Suppressor macrophage treated with lipopolysaccharide for 1 hour (primary cell): ENCODE measurements around the gene OLFML2B.

Experiments
- DNase-seq, 3 donors: peaks; one replicate each; pipeline ENCODE4 v3.0.0-alpha.2; 2020 to 2022

Gene OLFML2B

DNA sequence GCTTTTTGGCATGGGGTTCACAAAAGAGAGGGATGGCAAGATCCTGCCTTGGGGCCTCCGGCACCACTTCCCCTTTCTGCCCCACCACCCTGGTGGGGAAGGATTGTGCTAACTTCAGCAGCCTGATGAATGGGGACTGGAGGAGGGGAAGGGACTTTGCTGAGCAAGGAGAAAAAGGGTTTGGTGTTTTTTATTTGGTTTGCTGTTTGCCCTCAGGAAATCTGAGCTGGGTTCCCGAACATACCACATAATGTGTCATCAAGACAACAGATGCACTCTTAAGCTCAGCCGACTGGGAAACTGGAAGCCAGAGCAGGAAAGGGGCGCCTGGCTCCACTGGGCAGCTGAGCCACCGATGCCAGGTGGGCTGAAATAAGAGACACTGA, 19.8 kb downstream of the OLFML2B start:
- peak; percentile 87 to 90 (median 88) for DNase-seq

DNA sequence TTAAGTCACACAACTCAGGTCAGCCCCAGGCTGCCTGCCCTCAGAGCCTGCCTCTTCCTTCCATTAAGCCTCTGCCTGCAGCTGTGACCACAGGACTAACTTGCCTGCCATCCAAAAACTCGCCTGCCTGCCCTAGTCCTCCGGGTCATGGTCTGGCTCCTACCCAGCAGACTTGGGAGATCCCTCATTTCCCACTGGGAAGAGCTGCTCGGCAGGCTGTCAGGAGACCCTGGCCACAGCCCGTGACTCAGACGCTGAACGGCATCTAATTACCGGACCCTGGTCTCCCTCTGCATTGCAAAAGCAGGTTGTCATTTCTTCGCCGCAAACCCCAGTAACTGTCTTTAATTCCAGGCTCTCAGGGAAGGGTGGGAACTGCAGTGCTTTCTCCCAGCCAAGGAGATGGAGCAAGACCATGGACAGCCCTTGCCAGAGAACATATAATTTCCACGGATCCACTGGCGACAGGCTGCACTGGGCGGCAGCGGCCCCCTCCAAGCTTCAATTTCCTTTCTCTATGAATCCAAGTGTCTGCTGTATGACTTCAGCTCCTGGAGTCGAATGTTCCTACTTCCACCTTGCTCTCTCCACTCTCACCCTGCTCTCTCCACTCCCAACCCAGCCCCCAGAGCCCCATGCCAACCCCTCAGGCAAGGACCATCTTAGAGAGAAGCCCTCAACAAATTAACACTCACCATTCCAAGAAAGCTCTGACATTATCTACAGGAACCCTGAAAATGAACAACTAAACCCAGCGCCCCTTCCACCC, 20.4 kb downstream of the OLFML2B start:
- peak; percentile 69 to 78 (median 71) for DNase-seq

DNA sequence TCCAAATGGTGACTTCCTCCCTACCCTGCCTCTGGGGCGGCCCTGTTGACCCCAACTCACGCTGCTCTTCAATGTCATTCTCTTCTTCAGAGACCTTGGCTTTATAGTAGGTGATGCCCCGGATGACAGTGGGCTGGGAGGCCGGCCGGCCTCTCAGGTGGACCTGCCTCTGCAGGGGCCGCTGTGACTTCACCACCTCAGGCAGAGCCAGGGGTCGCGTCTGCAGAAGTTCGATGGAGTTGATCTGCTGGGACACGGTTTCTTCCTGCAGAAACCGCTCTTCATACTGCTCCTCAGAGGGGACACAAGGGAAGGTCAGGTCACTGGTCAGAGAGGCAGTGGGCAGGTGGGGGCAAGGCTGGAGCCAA, 23.6 kb downstream of the OLFML2B start:
- no peak for DNase-seq

DNA sequence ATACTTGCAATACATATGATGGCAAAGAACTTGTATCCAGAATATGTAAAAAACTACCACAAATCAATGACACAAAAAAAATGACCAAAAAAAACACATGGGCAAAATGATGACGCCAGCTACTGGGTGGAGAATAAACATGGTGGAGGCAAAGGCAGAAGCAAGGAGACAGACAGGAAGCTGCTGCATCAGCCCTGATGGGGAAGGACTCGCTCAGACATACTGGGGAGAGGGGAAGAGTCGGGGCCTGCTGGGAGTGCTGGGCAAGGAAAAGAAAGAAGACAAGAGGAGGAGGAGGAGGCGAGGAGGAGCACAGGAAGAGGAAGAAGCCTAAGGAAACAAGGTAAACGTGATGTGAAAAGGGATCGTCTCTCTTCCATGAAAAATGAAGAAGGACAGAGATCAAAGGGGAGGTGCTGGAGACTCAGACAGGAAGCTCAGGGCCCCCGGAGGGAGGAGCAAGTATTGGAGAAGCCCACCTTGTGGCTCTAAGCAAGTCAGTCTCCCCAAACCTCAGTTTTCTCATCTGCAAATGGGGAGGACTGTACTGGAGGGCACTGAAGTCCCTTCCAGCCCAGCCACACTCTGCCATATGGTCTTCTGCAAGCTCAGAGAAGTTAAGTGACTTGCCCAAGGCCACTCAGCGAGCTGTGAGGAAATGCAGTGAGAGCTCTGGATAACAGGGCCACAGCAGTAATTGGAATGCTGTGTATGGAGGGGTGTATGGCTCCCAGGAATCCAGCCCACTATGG, 24.2 kb downstream of the OLFML2B start:
- DNase-seq: peak; percentile 59 to 61 (median 60)

DNA sequence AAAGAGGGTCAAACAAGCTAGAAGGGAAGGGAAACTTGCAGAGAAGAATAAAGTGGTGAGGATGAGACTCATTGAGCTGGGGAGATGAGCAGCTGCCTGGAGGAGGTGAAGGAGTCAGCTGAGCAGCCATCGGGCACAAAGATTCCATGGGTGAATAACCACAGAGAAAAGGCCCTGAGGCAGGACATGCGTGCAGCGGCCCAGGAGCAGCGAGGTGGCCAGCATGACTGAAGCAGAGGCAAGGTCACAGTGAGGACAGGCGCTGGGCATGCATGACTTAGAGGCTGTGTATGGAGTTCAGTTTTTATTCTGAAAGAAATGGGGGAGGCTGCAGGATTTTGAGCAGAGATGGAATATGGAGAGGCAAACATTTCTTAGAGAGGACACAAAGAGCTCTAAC, 24.9 kb downstream of the OLFML2B start:
- DNase-seq: no peak

DNA sequence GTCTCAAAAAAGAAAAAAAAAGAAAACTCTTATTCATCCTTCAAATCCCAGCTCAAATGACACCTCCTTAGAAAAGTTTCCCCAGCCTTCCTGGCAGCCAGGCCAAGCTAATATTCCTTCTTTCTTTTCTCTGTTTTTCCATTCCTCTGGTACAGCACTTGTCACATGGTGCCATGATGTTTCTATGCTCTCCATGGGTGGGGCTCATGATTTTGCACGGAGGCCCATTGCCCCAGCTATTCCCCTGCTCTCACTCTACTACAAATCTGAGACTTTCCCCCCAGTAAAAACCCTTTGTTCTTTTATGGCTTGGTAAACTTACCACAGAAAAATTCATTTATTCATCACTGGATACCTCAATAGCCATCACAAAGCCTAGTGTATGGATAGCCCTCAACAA, 26.5 kb downstream of the OLFML2B start:
- no peak for DNase-seq

DNA sequence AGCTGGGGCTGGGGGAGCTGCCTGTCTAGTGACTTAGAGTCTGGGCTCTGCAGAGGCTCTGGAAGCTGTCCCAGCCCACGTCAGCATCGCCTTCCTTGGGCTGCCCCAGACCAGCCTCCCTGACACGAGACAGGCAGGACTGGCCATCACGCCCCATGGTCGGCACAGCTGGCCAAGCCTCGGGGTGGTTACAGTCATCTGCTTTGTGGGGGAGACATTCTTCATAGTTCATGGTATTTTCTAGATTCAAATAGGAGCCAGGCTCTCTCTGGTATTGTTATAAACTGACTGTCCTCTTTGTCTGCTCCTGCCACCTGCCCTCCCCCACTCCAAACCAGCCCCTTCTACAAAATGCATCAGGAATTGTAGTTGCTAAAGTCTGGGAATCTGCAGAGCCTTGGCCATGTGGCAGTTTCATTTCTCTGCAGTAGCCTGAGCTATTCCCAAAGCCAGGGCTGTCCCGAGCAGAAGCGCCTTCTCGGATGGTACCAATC, 29.4 kb downstream of the OLFML2B start:
- no peak for DNase-seq

DNA sequence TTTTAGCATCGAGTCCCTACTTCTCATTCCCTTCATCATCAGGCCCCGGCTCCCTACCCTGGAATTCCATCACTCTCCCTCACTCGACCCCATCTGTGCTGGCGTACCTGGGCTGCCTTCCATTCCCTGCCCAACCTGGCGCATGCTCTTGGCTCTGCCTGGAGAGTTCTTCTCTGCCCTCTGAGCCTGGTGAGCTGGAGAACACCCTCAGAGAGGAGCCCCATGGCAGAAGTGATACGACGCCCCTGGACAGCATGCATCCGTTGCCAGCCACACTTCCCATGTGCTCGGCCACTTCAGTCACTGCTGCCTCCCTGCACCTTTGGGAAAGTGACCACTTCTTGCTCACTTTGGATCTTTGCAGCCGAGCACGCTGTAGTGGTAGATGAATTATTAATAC, 30.1 kb downstream of the OLFML2B start:
- DNase-seq: no peak

DNA sequence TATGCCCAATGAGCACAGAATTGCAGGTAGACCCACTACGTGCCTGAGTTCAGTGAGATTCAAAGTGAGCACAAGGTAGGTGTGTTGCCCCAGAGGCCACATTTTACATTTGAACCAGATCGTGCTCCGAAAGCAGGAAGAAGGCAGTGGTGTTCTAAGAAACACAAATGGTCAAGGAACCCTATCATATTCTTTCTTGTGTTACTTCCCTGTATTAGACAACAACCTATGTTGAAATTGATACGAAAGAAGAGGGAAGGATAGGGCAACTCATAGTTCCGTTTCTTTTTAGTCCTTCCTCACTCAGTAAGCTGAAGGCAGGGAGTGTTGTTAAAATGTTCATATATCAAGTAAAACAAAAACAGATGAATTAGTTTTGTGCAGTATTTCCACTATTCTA, 33.9 kb downstream of the OLFML2B start:
- DNase-seq: peak; percentile 58 to 82 (median 81)

DNA sequence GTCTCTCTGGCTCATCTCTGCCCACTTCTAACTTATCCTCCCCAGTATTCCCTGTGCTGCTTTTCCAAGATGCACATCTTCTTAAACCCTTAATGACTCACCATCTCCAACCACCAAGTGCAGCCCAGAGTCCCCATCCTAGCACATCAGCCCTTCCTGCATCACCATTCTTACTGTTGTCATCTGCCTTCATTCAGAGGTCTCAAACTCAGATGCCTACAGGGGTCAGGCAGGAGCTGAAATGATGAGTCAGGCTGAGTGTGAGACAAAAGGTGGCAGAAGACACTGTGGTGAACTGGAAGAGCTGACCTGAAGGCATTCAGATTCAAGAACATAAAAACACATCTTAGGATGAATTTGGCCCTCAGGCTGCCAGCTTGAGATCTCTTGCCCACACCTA, 34.6 kb downstream of the OLFML2B start:
- DNase-seq: peak in 1 of 3 donors; percentile 25

DNA sequence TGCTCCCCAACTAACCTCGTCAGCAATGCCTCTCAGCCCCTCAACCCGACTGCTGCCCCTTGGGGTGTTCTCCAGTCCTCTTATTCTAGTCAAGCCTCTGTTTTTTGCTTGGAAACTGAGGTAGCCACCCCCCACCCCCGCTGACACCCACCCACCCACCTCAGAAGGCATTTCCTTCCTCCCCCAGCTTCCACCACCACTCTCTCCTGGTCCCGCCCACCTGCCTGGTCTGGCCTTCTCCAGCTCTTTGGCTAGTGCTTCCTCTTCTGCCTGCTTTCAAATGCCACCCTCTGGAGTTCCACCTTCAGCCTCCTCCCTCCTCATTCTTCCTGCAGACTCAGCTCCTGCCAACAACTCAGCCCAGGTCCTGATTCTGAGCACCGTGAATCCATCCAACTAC, 35.3 kb downstream of the OLFML2B start:
- peak; percentile 34 to 55 (median 52) for DNase-seq

DNA sequence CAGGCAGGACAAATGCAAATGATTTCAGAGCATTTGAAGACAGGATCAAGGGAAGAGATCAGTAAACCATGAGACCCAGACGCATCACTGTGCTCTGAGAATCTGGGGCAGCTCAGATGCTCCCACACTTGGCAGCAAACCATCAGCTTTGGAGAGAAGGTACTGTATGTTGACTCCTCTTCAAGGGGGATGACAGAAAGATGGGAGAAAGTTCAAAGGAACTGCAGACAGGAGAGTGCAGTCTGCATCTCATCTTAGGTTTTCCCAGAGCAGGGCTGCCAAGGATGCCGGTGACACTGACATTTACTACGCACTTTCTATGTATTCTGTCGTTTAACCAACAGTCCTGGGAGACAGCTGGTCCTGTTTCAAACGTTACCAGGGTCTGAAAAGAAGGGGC, 35.8 kb downstream of the OLFML2B start:
- no peak for DNase-seq

DNA sequence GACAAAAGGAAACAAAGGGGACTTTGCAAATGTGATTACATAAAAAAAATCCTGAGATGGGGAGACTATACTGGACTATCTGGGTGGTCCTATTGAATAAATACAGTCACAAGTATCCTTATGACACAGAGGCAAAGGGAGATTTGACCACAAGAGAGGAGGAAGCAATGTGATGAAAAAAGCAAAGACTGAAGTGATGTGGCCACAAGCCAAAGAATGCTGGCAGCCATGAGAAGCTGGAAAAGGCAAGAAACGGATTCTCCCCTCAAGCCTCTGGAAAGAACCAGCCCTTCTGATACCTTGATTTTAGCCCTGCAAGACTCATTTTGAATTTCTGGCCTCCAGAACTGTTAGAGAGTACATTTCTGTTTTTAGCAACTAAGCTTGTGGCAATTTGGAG, 36.4 kb downstream of the OLFML2B start:
- no peak for DNase-seq

DNA sequence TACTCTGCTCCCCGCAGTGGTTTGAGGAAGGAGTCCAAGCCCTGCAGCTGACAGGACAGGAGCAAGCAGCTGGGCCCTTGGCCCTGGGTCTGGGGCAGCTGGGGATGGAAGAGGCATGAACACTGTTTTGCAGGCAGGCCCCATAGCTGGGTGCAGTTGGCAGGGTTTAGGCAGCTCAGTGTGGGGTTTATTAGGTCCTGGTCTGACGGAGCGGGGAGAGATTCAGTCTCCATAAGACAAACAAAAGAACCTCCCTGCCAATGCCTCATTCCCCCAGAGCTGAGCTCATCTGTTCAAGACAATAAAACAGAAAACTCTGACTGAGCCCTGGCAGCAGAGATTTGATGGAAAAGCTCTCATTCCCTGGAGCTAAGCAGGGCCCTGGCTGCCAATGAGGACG, 37.3 kb downstream of the OLFML2B start:
- no peak for DNase-seq

DNA sequence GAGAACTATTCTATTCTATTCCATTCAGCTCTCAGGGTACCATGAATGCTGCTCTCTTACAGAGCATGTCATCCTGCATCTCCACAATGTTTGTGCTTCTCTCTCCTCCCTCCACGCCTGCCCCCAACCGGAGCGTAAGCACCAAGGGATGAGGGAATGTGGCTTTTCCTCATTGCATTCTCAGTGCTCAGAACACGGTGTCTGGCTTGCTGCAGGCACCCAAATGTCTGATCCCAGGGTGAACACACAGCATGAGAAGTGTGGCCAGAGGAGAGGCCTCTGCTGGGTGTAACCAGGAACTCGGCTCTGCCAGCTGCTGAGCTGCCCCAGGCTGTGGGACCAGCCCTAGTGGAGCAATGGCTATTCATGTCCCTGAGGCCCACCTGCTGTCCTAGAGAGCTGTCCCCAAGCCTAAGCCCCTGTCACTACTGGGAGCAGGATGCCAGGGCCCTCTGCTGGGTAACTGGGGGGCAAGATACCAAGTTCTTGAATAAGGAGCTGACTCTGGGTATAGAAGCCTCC, 38.3 kb downstream of the OLFML2B start:
- DNase-seq: no peak

DNA sequence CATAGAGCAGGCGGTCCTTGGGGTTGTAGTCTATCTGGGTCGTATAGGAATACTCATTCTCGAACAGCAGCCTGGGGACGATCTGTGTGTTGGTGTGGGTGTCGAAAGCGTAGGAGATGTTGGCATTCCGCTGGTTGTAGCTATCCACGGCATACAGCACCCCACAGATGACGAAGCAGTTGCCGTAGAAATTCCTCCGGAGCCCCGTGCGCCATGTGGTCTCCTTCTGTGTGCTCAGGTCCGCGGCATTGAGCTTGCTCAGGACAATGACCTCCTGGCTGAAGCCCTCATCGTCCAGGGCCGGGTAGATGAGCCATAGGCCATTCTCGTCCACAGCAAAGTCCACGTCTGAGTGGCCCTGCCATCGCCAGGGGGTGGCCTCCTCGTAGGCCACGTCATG, 39.9 kb downstream of the OLFML2B start:
- DNase-seq: no peak

DNA sequence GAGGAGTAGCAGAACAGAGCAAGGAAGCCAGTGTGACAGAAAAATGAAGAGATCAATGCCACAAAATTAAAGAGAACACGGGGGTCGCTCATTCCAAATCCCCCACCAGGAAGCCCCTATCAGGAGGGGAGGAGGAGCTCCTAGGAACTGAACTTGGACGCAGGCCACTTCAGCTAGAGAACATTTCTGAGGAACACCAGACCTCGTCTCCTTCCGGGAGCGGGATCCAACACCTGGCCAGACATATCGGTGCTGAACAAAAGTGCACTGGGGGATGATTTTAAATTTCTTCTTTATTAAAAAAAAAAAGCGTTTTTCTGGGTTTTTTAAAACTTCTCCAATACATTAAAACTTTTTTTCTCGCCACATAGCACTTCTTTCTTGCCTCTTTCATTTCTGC, 40.8 kb downstream of the OLFML2B start:
- DNase-seq: no peak

DNA sequence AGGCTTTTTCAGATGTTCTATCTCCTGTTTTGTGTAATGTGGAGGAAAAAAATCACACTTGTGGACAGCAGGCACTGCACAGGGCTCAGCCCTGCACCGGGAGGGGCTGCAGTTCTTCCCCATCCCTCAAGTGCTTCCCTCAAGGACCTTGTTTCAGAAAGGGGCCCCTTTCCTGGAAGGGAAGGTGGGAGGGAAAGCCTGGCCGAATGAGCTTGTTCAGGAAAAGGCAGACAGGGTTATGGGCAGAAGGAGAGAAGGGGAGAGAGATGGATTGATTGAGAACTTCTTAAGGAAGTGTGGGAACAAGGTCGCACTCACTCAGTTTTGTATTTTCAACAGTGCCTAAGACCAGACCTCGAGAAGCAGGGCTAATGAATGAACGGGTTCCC, 41.2 kb downstream of the OLFML2B start:
- DNase-seq: no peak

DNA sequence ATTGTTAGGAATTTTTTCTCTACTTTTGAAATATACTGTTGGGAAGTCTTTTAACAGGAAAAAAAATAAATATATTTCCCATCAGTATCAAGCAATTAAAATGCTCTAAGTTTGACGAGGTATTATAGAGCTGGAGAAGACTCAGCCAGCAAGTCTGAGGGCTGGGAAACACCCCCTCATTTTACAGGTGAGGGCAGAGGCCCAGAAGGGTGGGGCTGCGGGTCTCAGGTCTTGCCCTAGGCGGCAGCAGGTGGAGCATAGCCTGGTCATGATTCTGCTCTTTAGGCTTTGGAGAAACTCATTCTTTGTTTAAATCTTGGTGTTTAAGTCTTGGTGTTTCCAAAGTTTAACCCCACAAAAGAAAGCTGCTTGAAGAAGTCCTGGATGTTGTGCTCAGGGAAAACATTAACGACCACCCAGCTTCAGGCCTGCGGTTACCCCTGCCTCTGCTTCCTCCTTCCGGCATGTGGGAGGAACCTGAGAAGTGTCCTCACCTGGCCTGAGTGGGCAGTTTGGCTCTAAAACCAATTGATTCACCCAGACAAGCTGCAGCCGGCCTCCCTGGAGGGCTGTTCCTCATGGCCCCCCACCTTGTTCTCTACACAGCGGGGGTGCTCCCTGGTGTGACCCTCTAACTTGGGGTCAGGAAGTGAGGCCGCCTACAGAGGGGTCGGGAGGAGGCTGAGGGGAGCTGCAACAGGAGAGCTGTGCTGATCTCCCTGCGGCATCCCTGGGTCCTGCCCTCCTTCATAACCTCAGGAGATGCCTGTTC, 41.7 kb downstream of the OLFML2B start:
- no peak for DNase-seq

DNA sequence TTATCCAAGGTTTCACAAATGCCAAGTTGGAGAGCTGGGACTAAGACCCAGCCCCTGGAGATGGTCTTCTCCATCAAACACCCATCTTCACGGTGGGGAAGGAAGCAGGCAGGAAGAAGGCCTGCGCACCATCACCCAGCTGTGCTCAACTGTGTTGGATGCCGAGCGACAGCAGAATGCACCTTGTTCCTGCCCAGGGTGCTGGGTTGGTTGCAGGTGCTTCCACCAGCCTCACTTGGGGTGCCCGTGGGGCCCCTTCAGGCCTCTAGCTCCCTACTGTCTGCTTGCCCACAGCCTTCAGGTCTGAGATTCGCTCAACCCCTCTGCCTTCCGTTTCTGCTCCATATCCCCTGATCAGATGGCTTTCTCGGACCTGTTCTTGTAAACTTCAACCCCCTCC, 42.5 kb downstream of the OLFML2B start:
- no peak for DNase-seq

DNA sequence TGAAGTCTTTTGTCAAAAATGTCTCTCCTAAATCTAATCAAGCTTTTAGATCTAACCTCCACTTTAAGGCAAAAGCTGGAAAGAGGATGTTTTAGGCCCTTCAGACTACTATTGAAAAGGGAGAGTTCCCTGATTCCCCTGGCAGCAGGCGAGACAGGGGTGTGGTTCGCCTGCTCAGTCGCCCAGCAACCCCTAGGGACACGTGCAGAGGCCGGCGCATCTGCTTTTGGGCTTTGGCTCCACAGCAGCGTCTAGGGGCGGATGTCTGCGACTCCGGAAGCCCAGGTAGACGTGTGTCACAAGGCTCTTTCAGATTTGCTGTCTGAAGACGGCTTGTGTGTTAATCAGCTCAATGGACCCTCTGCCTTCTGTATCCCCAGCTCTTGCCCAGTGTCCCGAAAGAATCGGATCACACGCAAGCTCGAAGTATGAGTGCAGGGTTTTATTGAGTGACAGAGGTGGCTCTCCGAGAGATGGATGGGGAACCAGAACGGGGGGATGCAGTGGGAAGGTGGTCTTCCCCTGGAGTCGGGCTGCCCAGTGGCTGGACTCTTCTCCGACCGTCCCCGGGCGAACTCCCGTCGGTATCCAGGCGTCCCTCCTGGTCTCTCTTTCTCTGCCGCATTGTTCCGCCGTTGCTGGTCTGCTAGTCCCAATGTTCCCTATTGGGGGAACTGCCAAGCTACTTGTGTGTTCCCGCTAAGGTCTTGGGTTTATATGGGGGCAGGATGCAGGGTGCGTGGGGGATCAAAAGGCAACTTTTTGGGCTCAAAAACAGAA, 45.5 kb downstream of the OLFML2B start:
- no peak for DNase-seq
